Measurements from ENCODE around the gene WNK3.

GRCh38 chrX:54271664-54272063 is 86.2 kb downstream of the WNK3 start:
- TF ChIP-seq POLR2AphosphoS5 (IDR thresholded peaks at IDR 0.05), result no peak
- no peak for TF ChIP-seq CTCF (IDR thresholded peaks at IDR 0.05)
